GM21786 (cell line): ENCODE data around the gene LNPK.
"Not testable (repeated sequence)": the region's sequence is repeated elsewhere in the genome, so short reads cannot be mapped to it uniquely, and the experiment has no call there.

Experiments used
- ATAC-seq: cut with Tn5 transposase; IDR thresholded peaks from one replicate; pipeline ENCODE4 v1.9.1; 2021; ENCODE audit not compliant: unreplicated experiment

The LNPK gene

GRCh38 chr2:175976391-175977157, 25.5 kb downstream of the LNPK start:
- no peak for ATAC-seq

GRCh38 chr2:175973373-175973772, 28.7 kb downstream of the LNPK start:
- ATAC-seq = no peak

- ATAC-seq = no peak
These were observed 35.2 kb downstream of the LNPK start for GRCh38 chr2:175966839-175967238.

GRCh38 chr2:175965773-175966172, 36.3 kb downstream of the LNPK start:
- no peak for ATAC-seq

GRCh38 chr2:175964195-175964594, 37.9 kb downstream of the LNPK start:
- ATAC-seq = no peak

- not testable (repeated sequence) for ATAC-seq
These were observed 38.9 kb downstream of the LNPK start for GRCh38 chr2:175963171-175963570.

GRCh38 chr2:175957845-175958244, 44.2 kb downstream of the LNPK start:
- ATAC-seq = no peak

GRCh38 chr2:175955136-175955535, 46.9 kb downstream of the LNPK start:
- ATAC-seq = no peak

- ATAC-seq = no peak
These were observed 51.6 kb downstream of the LNPK start for GRCh38 chr2:175950512-175950911.

GRCh38 chr2:175948191-175948590, 53.9 kb downstream of the LNPK start:
- ATAC-seq = no peak

- ATAC-seq = no peak
These were observed 55.0 kb downstream of the LNPK start for GRCh38 chr2:175947073-175947472.

GRCh38 chr2:175941699-175942098, 60.4 kb downstream of the LNPK start:
- ATAC-seq = no peak

GRCh38 chr2:175937216-175937615, 64.9 kb downstream of the LNPK start:
- ATAC-seq = no peak

GRCh38 chr2:175935289-175936181, 66.5 kb downstream of the LNPK start:
- ATAC-seq = no peak

GRCh38 chr2:175932675-175933074, 69.4 kb downstream of the LNPK start:
- ATAC-seq = no peak

GRCh38 chr2:175931805-175932204, 70.3 kb downstream of the LNPK start:
- ATAC-seq = no peak

- no peak for ATAC-seq
These were observed 71.6 kb downstream of the LNPK start for GRCh38 chr2:175930504-175930903.

- no peak for ATAC-seq
These were observed 72.2 kb downstream of the LNPK start for GRCh38 chr2:175929850-175930249.

- ATAC-seq = no peak
These were observed 75.8 kb downstream of the LNPK start for GRCh38 chr2:175926272-175926671.

- no peak for ATAC-seq
These were observed 79.9 kb downstream of the LNPK start for GRCh38 chr2:175922160-175922559.

GRCh38 chr2:175918935-175919334, 83.1 kb downstream of the LNPK start:
- no peak for ATAC-seq

GRCh38 chr2:175914846-175915245, 87.2 kb downstream of the LNPK start:
- ATAC-seq = no peak
